Gastrocnemius medialis (tissue), 4 donors: ENCODE data around the gene ZRANB2.

Experiments
- CTCF ChIP-seq, 5 experiments: fragments of 450-650 bp in 3 of 5; fragments of 200-600 bp in 2 of 5; sonication (generic) in 2 of 5; IDR thresholded peaks in 4 of 5; conservative IDR thresholded peaks in 1 of 5; 1 replicate in 4 of 5; 2 replicates in 1 of 5; pipeline ENCODE4 v1.5.1; 2016 to 2019; ENCODE audit warnings: antibody characterized with exemption in 5 of 5, mild to moderate bottlenecking in 3 of 5, moderate library complexity in 3 of 5
- POLR2A ChIP-seq, 2 donors: fragments of 450-650 bp; IDR thresholded peaks; one replicate each; pipeline ENCODE4 v1.6.1; 2017; ENCODE audit warnings: antibody characterized with exemption in 2 of 2, mild to moderate bottlenecking in 2 of 2, moderate library complexity in 2 of 2

GRCh38 chr1:71086331-71086730, 5.5 kb upstream of the ZRANB2 start:
- TF ChIP-seq CTCF (IDR thresholded peaks at IDR 0.05 in 4 of 5, conservative IDR thresholded peaks at IDR 0.05 in 1 of 5) (no peak), POLR2A (IDR thresholded peaks at IDR 0.05) (no peak)
